Stimulated activated CD4-positive, alpha-beta T cell treated with anti-CD3 and anti-CD28 coated beads, Interleukin-2, amount 100 ng/mL, for 24 hours (primary cell): ENCODE measurements around the gene CHRM2.

ENCODE experiments used
- DNase-seq, 2 donors: peaks; one replicate each; pipeline ENCODE4 v3.0.0-alpha.2; 2020

CHRM2 gene

DNA sequence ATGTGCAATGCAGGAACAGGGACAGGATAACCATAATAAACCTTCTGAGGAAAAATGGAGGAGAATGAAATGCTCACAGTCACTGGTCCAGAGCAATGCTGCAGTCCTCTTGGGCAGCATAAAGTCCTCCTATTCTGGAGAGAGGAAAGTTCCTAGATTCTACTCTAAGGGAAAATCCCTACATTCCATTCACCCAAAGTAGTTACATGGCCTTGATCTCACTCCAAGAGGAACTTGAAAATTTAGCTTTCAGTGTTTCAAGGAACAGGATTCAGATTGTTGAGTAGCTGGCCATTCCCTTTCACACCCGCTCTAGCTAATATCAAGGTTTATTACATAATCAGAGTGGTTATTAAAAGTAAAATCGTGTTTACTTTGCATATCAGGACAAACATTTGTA is 168.3 kb downstream of the CHRM2 start:
- no peak for DNase-seq

DNA sequence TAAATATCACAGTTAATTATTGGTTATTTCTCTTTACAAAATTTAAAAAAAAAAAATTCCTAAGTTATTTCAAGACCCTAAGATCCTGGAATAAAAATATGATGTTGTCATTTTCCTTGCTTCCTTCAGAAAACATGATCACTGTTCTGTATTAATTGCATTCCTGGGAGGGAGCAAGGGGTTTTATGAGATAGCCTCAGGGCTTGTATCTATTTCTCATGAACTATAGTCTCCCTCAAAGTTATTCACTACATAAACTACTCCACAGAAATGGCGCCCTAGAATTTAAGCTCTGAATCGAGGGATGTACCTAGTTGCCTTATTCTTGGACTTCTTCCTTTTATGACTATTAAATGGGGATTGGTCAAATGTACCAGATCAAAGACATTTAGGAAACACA is 170.3 kb downstream of the CHRM2 start:
- no peak for DNase-seq

DNA sequence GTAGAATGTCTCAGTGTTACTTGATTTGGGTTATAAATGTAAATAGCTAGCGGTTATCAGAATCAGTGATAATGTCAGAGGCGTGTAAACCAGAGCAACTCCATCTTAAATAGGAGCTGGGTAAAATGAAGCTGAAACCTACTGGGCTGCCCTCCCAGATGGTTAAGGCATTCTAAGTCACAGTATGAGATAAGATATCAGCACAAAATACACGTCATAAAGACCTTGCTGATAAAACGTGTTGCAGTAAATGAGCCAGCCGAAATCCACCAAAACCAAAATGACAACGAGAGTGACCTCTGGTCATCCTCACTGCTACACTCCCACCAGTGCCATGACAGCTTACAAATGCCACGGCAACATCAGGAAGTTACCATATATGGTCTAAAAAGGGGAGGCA is 172.3 kb downstream of the CHRM2 start:
- no peak for DNase-seq

DNA sequence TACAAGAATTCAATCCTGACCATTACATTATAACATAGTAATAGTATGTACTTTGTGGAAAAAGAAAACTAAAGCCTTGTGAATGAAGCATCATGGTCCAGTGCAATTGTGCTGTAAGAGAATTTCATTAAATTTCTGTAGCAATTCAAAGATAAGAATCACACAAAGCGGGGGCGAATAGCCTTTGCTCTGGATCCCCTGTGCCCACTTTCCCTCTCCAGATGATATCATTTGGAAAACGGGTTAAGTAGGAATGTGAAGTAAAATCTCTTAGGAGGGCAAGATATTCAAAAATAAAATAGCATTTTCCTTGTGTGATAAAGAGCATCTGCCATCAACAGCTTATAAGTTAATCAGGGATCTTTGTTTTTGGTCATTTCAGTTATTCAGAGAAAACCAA is 177.1 kb downstream of the CHRM2 start:
- no peak for DNase-seq

DNA sequence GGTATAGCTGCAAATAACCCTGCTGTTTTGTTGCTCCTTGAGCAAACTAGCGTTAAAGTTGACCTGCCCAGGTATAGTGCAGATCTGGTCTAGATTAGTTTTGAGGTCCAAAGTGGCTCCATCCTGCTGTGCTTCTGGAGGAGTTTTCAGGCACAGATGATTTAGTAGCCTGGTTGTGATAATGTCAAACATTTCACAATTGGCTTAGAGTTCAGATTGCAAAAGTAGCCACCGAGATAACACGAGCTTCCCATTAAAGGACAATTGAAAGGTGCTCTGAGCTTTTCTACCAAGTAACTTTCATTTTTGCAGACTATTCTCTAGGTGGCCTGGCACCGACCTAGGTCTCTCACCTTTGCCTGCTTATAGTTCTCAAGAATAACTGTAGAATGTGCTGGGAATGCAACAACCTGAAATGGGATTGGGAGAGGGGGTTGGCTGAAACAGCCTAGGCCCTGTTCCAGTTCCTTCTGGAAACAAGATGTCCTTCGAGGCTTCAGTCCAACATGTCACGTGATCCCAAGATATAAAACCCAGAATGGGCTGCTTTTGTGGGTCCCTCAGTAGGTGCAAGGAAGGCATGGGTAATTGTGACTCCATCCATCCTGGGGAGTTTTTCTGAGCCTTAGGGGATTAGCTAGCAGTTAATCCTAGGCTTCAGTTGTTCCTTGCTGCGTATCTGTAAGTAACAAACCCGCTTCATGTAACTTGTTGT is 201.0 kb downstream of the CHRM2 start:
- DNase-seq = no peak
